OCI-LY7 (cell line): ENCODE measurements around the gene DAZL. TPM values are rescaled to one million over a fixed set of nuclear protein-coding genes. Genes with fewer than 3 reads are reported as not detected.

Source experiments
- total RNA-seq, 2 experiments: library from RNA; depleted of rRNA in 1 of 2; stranded (reverse); fragments of >200 nt in 1 of 2; shearing (Covaris generic) in 1 of 2; gene quantifications; 2 replicates each; pipeline ENCODE4 v1.2.3, GENCODE V29; 2014 to 2022

DAZL gene
- total RNA-seq, 2 experiments from 2014 or later: not detected

Other genes starting within 250 kb of the DAZL start
- 76.6 and 81.8 TPM in 2 replicates for gene RFTN1, start 91.7 kb downstream of the DAZL start, total RNA-seq (2014; rRNA removed; shearing (Covaris generic))
- gene RFTN1, start 91.7 kb downstream of the DAZL start, total RNA-seq (2022): 138 and 152 TPM in 2 replicates